GM21529 (cell line): ENCODE data around the gene BHLHE23.
A peak's percentile ranks its signal among the peaks of the same experiment; 100 is the strongest.

ENCODE experiments used
- ATAC-seq: cut with Tn5 transposase; IDR thresholded peaks from one replicate; pipeline ENCODE4 v1.9.1; 2021; ENCODE audit not compliant: unreplicated experiment

The BHLHE23 gene

GRCh38 chr20:62993856-62994494 lies 12.8 kb downstream of the BHLHE23 start:
- no peak for ATAC-seq

- ATAC-seq: no peak
Observed at GRCh38 chr20:62991863-62992262, 14.9 kb downstream of the BHLHE23 start.

- ATAC-seq: no peak
Observed at GRCh38 chr20:62991196-62991807, 15.5 kb downstream of the BHLHE23 start.

GRCh38 chr20:62990306-62990825 lies 16.4 kb downstream of the BHLHE23 start:
- ATAC-seq: no peak

- no peak for ATAC-seq
Observed at GRCh38 chr20:62989201-62989601, 17.6 kb downstream of the BHLHE23 start.

GRCh38 chr20:62987114-62987513 lies 19.6 kb downstream of the BHLHE23 start:
- ATAC-seq: no peak

- ATAC-seq: no peak
Observed at GRCh38 chr20:62986257-62986800, 20.4 kb downstream of the BHLHE23 start.

- no peak for ATAC-seq
Observed at GRCh38 chr20:62985444-62985778, 21.4 kb downstream of the BHLHE23 start.

GRCh38 chr20:62984666-62985443 lies 21.9 kb downstream of the BHLHE23 start:
- no peak for ATAC-seq

- ATAC-seq: no peak
Observed at GRCh38 chr20:62983210-62983609, 23.6 kb downstream of the BHLHE23 start.

GRCh38 chr20:62982124-62983075 lies 24.4 kb downstream of the BHLHE23 start:
- no peak for ATAC-seq

GRCh38 chr20:62980970-62981369 lies 25.8 kb downstream of the BHLHE23 start:
- no peak for ATAC-seq

GRCh38 chr20:62980380-62980960 lies 26.3 kb downstream of the BHLHE23 start:
- ATAC-seq: no peak

- no peak for ATAC-seq
Observed at GRCh38 chr20:62979876-62980373, 26.8 kb downstream of the BHLHE23 start.

- no peak for ATAC-seq
Observed at GRCh38 chr20:62979310-62979709, 27.5 kb downstream of the BHLHE23 start.

- ATAC-seq: no peak
Observed at GRCh38 chr20:62978561-62978943, 28.2 kb downstream of the BHLHE23 start.

- peak; percentile 69 for ATAC-seq
Observed at GRCh38 chr20:62977613-62978560, 28.9 kb downstream of the BHLHE23 start.

- ATAC-seq: no peak
Observed at GRCh38 chr20:62976886-62977285, 29.9 kb downstream of the BHLHE23 start.
